Effector memory CD8-positive, alpha-beta T cell (primary cell): Measurements from ENCODE around the gene TCF19.
"Not testable (repeated sequence)": the region's sequence is repeated elsewhere in the genome, so short reads cannot be mapped to it uniquely, and the experiment has no call there.

Experiments used
- ATAC-seq: fragments of 150-1000 bp; cut with Tn5 transposase; replicated peaks from 2 replicates; pipeline ENCODE4 v1.10.0; 2021; ENCODE audit warnings: mild to moderate bottlenecking, moderate library complexity
- DNase-seq, 3 experiments: peaks; one replicate each; pipeline ENCODE4 v3.0.0; 2021
- H3K27ac Mint-ChIP-seq, 2 donors: one replicate each; pipeline ENCODE4 v1.8.0; 2022; ENCODE audit warnings: mild to moderate bottlenecking in 2 of 2, mixed read lengths in 2 of 2, moderate library complexity in 2 of 2
- H3K27me3 Mint-ChIP-seq, 2 donors: one replicate each; pipeline ENCODE4 v1.8.0; 2022; ENCODE audit warnings: mixed read lengths in 2 of 2
- H3K36me3 Mint-ChIP-seq: one replicate; pipeline ENCODE4 v1.8.0; 2022; ENCODE audit warnings: mild to moderate bottlenecking, moderate library complexity, mixed read lengths; ENCODE audit not compliant: insufficient read depth
- H3K4me1 Mint-ChIP-seq, 2 donors: one replicate each; pipeline ENCODE4 v1.8.0; 2022; ENCODE audit warnings: low read depth in 2 of 2, mixed read lengths in 2 of 2
- H3K4me3 Mint-ChIP-seq, 2 donors: one replicate each; pipeline ENCODE4 v1.8.0; 2022; ENCODE audit warnings: mild to moderate bottlenecking in 2 of 2, mixed read lengths in 2 of 2, moderate library complexity in 2 of 2
- H3K9me3 Mint-ChIP-seq, 2 donors: one replicate each; pipeline ENCODE4 v1.8.0; 2022; ENCODE audit warnings: mixed read lengths in 2 of 2

The TCF19 gene

DNA sequence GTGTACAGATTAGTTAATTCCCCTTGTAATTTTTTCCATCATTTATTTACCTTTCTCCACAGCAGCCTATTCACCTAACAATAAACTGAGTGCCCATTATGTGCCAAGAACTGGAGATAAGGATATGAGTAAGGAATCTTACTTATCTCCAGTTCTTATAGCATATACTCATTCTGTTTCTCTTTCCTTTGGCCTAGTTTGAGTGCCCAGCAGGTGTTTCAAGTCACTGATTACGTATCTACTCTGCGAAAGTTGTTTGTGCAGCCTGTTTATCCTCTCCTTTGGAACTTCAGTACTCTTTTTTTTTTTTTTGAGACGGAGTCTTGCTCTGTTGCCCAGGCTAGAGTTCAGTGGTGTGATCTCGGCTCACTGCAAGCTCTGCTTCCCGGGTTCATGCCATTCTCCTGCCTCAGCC lies 29.4 kb downstream of the TCF19 start:
- no peak overlapping the region for H3K27ac Mint-ChIP-seq
- H3K36me3 Mint-ChIP-seq = peaks cover 4% of the 10 kb centered on the region
- H3K4me1 Mint-ChIP-seq = peaks cover 0 to 2% of the 10 kb centered on the region in 2 donors
- H3K4me3 Mint-ChIP-seq = no peak overlapping the region
- H3K27me3 Mint-ChIP-seq = no peaks in the 10 kb centered on the region
- H3K9me3 Mint-ChIP-seq = no peaks in the 10 kb centered on the region
- no peak for ATAC-seq
- no peak for DNase-seq

- not testable (repeated sequence) for H3K27ac Mint-ChIP-seq, H3K4me1 Mint-ChIP-seq, H3K36me3 Mint-ChIP-seq, H3K9me3 Mint-ChIP-seq, H3K4me3 Mint-ChIP-seq, DNase-seq, H3K27me3 Mint-ChIP-seq, ATAC-seq
Observed at GRCh38 chr6:31189223-31189622, 30.8 kb downstream of the TCF19 start.

DNA sequence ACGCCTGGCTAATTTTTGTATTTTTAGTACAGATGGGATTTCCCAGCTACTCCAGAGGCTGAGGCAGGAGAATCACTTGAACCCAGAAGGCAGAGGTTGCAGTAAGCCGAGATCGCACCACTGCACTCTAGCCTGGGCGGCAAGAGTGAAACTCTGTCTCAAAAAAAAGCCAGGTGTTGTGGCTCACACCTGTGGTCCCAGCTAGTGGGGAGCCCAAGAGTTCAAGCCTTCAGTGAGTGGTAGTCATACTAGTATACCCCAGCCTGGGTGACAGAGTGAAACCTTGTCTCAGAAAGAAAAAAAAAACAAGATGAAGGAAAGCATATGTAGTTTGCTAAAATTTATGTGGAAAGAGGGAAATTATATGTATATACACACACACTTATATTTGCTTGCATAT lies 32.1 kb downstream of the TCF19 start:
- H3K36me3 Mint-ChIP-seq = peaks cover 8% of the 10 kb centered on the region
- H3K4me1 Mint-ChIP-seq = peaks cover 9 to 11% of the 10 kb centered on the region in 2 donors
- no peaks in the 10 kb centered on the region for H3K27me3 Mint-ChIP-seq
- ATAC-seq (no peak), DNase-seq (no peak)
- H3K4me3 Mint-ChIP-seq = no peak overlapping the region
- H3K27ac Mint-ChIP-seq = no peak overlapping the region
- no peaks in the 10 kb centered on the region for H3K9me3 Mint-ChIP-seq

DNA sequence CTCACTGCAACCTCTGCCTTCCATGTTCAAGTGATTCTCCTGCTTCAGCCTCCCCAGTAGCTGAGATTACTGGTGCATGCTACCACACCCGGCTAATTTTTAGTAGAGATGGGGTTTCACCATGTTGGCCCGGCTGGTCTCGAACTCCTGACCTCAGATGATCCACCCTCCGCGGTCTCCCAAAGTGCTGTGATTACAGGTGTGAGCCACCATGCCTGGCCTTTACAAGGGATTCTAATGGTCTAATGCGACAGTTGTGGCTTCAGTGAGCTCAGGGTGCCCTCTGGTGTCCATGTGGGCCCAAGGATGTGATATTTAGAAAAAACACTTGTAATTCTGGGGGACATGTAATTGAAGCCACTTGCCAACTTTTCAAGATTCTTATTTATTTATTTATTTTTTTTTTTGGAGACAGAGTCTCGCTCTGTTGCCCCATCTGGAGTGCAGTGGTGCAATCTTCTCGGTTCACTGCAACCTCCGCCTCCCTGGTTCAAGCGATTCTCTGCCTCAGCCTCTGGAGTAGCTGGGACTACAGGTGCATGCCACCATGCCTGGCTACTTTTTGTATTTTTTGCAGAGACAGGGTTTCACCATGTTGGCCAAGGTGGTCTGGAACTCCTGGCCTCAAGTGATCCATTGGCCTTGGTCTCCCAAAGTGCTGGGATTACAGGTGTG lies 34.2 kb downstream of the TCF19 start:
- peak; percentile 37 to 46 (median 43) for DNase-seq
- ATAC-seq, H3K27me3 Mint-ChIP-seq, H3K9me3 Mint-ChIP-seq, H3K4me3 Mint-ChIP-seq: not testable (repeated sequence)
- H3K4me1 Mint-ChIP-seq = peaks cover 18 to 19% of the 10 kb centered on the region in 2 donors
- peaks cover 22% of the 10 kb centered on the region for H3K36me3 Mint-ChIP-seq
- peak overlapping the region in 1 of 2 donors; percentile 58 for H3K27ac Mint-ChIP-seq

GRCh38 chr6:31193206-31193605 lies 34.8 kb downstream of the TCF19 start:
- Mint-ChIP-seq H3K4me3 (no peak overlapping the region), H3K4me1 (peaks cover 21 to 22% of the 10 kb centered on the region in 2 donors), H3K27me3 (no peaks in the 10 kb centered on the region), H3K27ac (no peak overlapping the region), H3K9me3 (no peaks in the 10 kb centered on the region), H3K36me3 (peaks cover 29% of the 10 kb centered on the region)
- ATAC-seq (no peak), DNase-seq (no peak)

- DNase-seq (no peak), ATAC-seq (no peak)
- peak overlapping the region; percentile 68 to 71 for H3K27ac Mint-ChIP-seq
- H3K4me1 Mint-ChIP-seq = peaks cover 25 to 28% of the 10 kb centered on the region in 2 donors
- H3K4me3 Mint-ChIP-seq = peak overlapping the region; percentile 10 to 43
- H3K27me3 Mint-ChIP-seq = no peaks in the 10 kb centered on the region
- peaks cover 31% of the 10 kb centered on the region for H3K36me3 Mint-ChIP-seq
- no peaks in the 10 kb centered on the region for H3K9me3 Mint-ChIP-seq
Observed at GRCh38 chr6:31194061-31194834, 35.9 kb downstream of the TCF19 start.

- Mint-ChIP-seq H3K36me3 (peaks cover 31% of the 10 kb centered on the region), H3K4me3 (peak overlapping the region in 1 of 2 donors; percentile 85), H3K4me1 (peaks cover 31 to 37% of the 10 kb centered on the region in 2 donors)
- ATAC-seq, H3K27me3 Mint-ChIP-seq, H3K27ac Mint-ChIP-seq, H3K9me3 Mint-ChIP-seq, DNase-seq: not testable (repeated sequence)
Observed at GRCh38 chr6:31195308-31195979, 37.1 kb downstream of the TCF19 start.

GRCh38 chr6:31196251-31197022 lies 38.0 kb downstream of the TCF19 start:
- not testable (repeated sequence) for H3K27me3 Mint-ChIP-seq, H3K9me3 Mint-ChIP-seq, ATAC-seq, DNase-seq
- peaks cover 31% of the 10 kb centered on the region for H3K36me3 Mint-ChIP-seq
- peaks cover 36 to 42% of the 10 kb centered on the region in 2 donors for H3K4me1 Mint-ChIP-seq
- peak overlapping the region; percentile 97 to 100 for H3K27ac Mint-ChIP-seq
- H3K4me3 Mint-ChIP-seq = peak overlapping the region; percentile 76 to 85

DNA sequence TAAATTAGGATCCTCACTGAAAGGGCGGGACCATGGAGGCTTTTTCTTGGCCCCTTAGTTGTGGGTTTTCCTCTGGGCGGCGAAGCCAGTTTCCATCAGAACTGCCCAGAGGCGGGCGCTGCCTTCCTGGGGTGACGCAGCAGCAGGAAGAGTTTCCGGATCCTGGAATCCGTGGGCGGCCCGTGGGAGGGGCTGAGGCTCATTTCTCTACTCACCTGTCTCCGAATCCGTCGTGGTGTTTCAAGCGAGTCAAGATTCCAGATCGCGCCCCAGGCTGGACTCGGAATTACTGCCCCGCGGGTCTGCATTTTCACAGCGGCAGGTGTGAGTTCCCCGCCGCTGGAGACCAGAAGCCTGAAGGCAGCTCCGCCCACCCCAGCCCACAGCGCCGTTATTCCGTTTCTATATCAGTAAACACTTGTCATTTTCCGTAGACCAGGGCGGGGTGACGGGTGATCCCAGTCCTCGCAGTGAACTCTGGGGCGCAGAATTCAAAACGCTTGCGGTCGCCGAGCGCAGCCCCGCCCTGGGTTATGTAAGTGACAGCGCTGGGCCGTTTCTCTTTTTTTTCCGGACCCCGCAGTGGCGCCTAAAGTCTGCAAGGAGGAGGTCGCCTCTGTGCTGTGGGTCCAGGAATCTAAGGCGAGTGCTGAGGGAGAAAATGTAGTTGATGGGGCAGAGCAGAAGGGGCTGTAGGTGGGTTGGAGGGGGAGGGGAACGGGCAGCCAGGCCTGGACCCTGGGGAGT lies 39.3 kb downstream of the TCF19 start:
- DNase-seq (peak; percentile 90 to 93 (median 93)), ATAC-seq (peak; percentile 81)
- Mint-ChIP-seq H3K9me3 (no peaks in the 10 kb centered on the region), H3K27ac (peak overlapping the region; percentile 97 to 100), H3K4me3 (peak overlapping the region; percentile 76 to 85), H3K36me3 (peaks cover 31% of the 10 kb centered on the region), H3K27me3 (no peaks in the 10 kb centered on the region), H3K4me1 (peaks cover 46 to 53% of the 10 kb centered on the region in 2 donors)

DNA sequence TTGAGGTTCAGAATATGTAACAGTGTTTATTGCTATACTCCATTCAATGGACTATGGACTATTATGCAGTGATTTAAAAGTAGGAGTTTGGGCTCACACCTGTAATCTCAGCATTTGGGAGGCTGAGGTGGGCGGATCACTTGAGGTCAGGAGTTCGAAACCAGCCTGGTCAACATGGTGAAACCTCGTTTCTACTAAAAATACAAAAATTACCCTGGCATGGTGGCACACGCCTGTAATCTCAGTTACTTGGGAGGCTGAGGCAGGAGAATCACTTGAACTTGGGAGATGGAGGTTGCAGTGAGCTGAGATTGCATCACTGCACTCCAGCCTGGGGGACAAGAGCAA lies 40.7 kb downstream of the TCF19 start:
- Mint-ChIP-seq H3K4me1 (peaks cover 54 to 66% of the 10 kb centered on the region in 2 donors), H3K36me3 (peaks cover 30% of the 10 kb centered on the region), H3K27ac (peak overlapping the region; percentile 97 to 100), H3K4me3 (peak overlapping the region; percentile 76 to 85)
- not testable (repeated sequence) for ATAC-seq, H3K27me3 Mint-ChIP-seq, H3K9me3 Mint-ChIP-seq, DNase-seq

DNA sequence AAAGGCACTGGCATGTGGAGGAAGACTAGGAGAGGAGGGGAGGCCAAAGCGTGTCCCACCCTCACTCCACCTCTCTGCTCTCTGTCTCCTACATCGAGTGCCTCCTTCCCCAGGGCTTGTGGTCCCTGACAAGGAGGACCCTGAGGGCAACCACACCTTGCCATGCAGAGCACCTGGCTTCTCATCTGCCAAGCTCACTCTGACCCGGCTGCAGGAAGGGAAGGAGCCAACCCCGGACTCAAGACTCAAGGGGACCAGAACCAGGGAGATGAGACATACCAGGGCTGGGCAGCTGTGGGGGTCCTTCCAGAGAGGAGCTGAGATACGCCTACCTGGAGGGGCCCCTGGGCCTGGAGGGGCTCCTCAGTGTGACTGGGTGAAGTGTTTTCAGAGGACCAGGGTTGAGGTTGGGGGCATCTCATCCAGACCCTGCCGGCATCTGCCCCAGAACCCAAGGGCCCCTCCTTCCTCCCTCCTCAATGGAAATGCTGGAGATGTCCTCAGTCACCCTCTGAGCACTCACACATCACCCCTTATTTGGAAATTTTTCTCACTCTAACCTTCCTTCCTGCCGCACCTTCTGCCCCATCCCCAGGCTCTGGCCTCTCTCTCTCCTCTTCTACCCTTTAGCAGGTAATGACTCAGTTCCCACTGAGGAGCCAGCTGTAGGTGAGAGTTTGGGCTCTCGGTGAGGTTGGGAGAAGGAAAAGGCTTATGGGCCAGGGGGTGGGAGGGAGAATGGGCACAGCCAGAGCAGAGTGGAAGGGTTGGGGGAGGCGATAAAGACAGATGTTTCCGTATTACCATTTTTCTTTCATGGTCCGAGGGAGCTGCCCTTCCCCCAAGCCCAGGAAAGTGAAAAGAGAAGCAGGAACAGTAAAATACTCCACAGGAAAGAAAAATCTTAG lies 44.1 kb downstream of the TCF19 start:
- Mint-ChIP-seq H3K4me1 (peaks cover 47 to 61% of the 10 kb centered on the region in 2 donors), H3K4me3 (peak overlapping the region; percentile 82 to 86)
- ATAC-seq = no peak

More for the DNA sequence above, 44.1 kb downstream of the TCF19 start:
- no peaks in the 10 kb centered on the region for H3K27me3 Mint-ChIP-seq
- DNase-seq = no peak
- peak overlapping the region; percentile 96 to 97 for H3K27ac Mint-ChIP-seq
- H3K9me3 Mint-ChIP-seq = no peaks in the 10 kb centered on the region
- H3K36me3 Mint-ChIP-seq = peaks cover 12% of the 10 kb centered on the region
